OCI-LY7 (cell line): ENCODE data around the gene TJP1. TPM values are rescaled to one million over a fixed set of nuclear protein-coding genes. Genes with fewer than 3 reads are reported as not detected.

Source experiments
- BruUV-seq: library from RNA; stranded (reverse); fragments of 400-500 nt; replicated peaks from 2 replicates; lab custom pipeline; 2021; lab: Mats Ljungman, UMichigan
- CTCF ChIA-PET: fragments of 300-600 bp; sonication (Branson Sonifier 250); formaldehyde crosslinking; loops from one replicate; lab custom pipeline; 2022; ENCODE audit warnings: antibody characterized with exemption; ENCODE audit not compliant: unreplicated experiment; lab: Charles Lee
- POLR2A ChIA-PET: fragments of 300-600 bp; sonication (Branson Sonifier 250); formaldehyde crosslinking; loops from one replicate; lab custom pipeline; 2022; ENCODE audit warnings: antibody characterized with exemption; lab: Charles Lee
- DNase-seq: peaks from one replicate; pipeline ENCODE4 v3.0.0-alpha.2; 2015; ENCODE audit warnings: low spot score
- H2AFZ ChIP-seq: fragments of 200-600 bp; sonication (generic), shearing (Covaris generic); 2 replicates; pipeline ENCODE4 v1.6.1; 2014; ENCODE audit warnings: mild to moderate bottlenecking, antibody characterized with exemption, low read length, moderate library complexity
- H3K27ac ChIP-seq: fragments of 200-600 bp; sonication (generic); 2 replicates; pipeline ENCODE4 v1.5.1; 2014; ENCODE audit warnings: mixed run types, low read depth, mild to moderate bottlenecking, moderate library complexity, low read length, inconsistent platforms; ENCODE audit not compliant: poor library complexity, severe bottlenecking
- H3K36me3 ChIP-seq: fragments of 200-600 bp; sonication (generic); 2 replicates; pipeline ENCODE4 v1.6.1; 2014; ENCODE audit warnings: mild to moderate bottlenecking, antibody characterized with exemption, low read length, moderate library complexity, mixed read lengths; ENCODE audit not compliant: insufficient read depth
- H3K4me1 ChIP-seq: fragments of 200-600 bp; sonication (generic); 2 replicates; pipeline ENCODE4 v1.5.1; 2014; ENCODE audit warnings: mild to moderate bottlenecking, low read length; ENCODE audit not compliant: insufficient read depth, poor library complexity, severe bottlenecking
- H3K4me2 ChIP-seq: fragments of 200-600 bp; sonication (generic); 2 replicates; pipeline ENCODE4 v1.6.1; 2014; ENCODE audit warnings: mild to moderate bottlenecking, low read length
- H3K4me3 ChIP-seq: fragments of 200-600 bp; sonication (generic); 2 replicates; pipeline ENCODE4 v1.5.1; 2014; ENCODE audit warnings: mild to moderate bottlenecking, low read depth, low read length; ENCODE audit not compliant: poor library complexity, severe bottlenecking
- H3K79me2 ChIP-seq: fragments of 200-600 bp; sonication (generic); 2 replicates; pipeline ENCODE4 v1.6.1; 2016; ENCODE audit warnings: low read depth, mild to moderate bottlenecking, low read length, moderate library complexity, mixed read lengths; ENCODE audit not compliant: insufficient read depth
- H3K9me2 ChIP-seq: fragments of 200-600 bp; sonication (generic); 2 replicates; pipeline ENCODE4 v1.6.1; 2016; ENCODE audit warnings: mild to moderate bottlenecking, low read length, mixed read lengths; ENCODE audit not compliant: insufficient read depth
- H3K9me3 ChIP-seq: fragments of 200-600 bp; sonication (generic); 2 replicates; pipeline ENCODE4 v1.6.1; 2014; ENCODE audit warnings: mild to moderate bottlenecking, mixed run types, low read length, mixed read lengths
- H4K20me1 ChIP-seq: fragments of 200-600 bp; sonication (generic); 2 replicates; pipeline ENCODE4 v1.6.1; 2014; ENCODE audit warnings: mild to moderate bottlenecking, antibody characterized with exemption, low read length, moderate library complexity, mixed read lengths; ENCODE audit not compliant: insufficient read depth
- CTCF ChIP-seq: fragments of 200-600 bp; sonication (generic); conservative IDR thresholded peaks from 2 replicates; pipeline ENCODE4 v1.5.1; 2014; ENCODE audit warnings: mild to moderate bottlenecking, antibody characterized with exemption, low read length, moderate library complexity, mixed read lengths
- EZH2phosphoT487 ChIP-seq: fragments of 200-600 bp; sonication (generic); IDR thresholded peaks from 2 replicates; pipeline ENCODE4 v1.6.1; 2018; ENCODE audit warnings: low read depth, borderline replicate concordance, mild to moderate bottlenecking, mixed run types, antibody characterized with exemption, low read length, moderate library complexity, mixed read lengths
- intact Hi-C: fragments of 100-400 bp; cut with micrococcal nuclease; formaldehyde crosslinking; loops from one replicate; pipeline ENCODE4 v1.10.0; 2022; ENCODE audit not compliant: unreplicated experiment
- total RNA-seq, 2 experiments: library from RNA; depleted of rRNA in 1 of 2; stranded (reverse); fragments of >200 nt in 1 of 2; shearing (Covaris generic) in 1 of 2; gene quantifications; 2 replicates each; pipeline ENCODE4 v1.2.3, GENCODE V29; 2014 to 2022

TJP1 gene
- total RNA-seq, 2 experiments from 2014 or later, result 0.19 to 0.32 TPM

GRCh38 chr15:29711531-29711930 lies 110.7 kb downstream of the TJP1 start:
- intact Hi-C loops, result no loop called here
- TF ChIP-seq EZH2phosphoT487 (no peak), CTCF (no peak)
- H3K4me2 ChIP-seq, result no peak overlapping the region
- H3K79me2 ChIP-seq, result no peaks in the 10 kb centered on the region
- DNase-seq, result no peak
- ChIA-PET CTCF (no interaction called here), POLR2A (interaction anchor here (1.1 kb wide), 1 partner anchor 369 kb away, joined by 3 read pairs; no protein-coding TSS in a partner anchor)
- no peak overlapping the region for H3K27ac ChIP-seq
- BruUV-seq, result no TSS peak
- no peaks in the 10 kb centered on the region for H4K20me1 ChIP-seq
- no peaks in the 10 kb centered on the region for H3K9me2 ChIP-seq
- no peaks in the 10 kb centered on the region for H3K4me1 ChIP-seq
- H3K4me3 ChIP-seq, result no peak overlapping the region
- H2AFZ ChIP-seq, result no peak overlapping the region
- H3K36me3 ChIP-seq, result no peaks in the 10 kb centered on the region
- no peaks in the 10 kb centered on the region for H3K9me3 ChIP-seq

DNA sequence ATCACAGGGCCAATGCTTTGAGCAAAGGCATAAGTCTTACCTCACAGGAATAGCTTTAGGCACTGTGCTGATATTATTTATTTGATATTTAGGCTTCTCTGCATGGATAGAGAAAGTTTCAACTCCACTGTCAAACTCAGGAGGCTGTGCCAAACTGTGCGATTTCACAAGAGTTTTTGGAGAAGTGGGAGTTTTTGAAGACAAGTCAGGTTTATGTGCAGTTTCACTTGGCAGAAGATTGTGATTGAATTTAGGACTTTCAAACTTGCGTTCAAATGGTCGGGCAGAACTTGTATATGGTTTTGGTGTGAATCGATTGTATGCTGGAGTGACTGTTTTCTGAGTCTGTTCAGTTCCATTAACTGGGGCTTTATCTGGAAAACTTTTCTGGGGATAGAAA lies 113.7 kb downstream of the TJP1 start:
- POLR2A ChIA-PET, result no interaction called here
- Histone ChIP-seq H3K27ac (no peak overlapping the region), H3K9me2 (no peaks in the 10 kb centered on the region), H3K4me1 (no peaks in the 10 kb centered on the region), H3K4me2 (no peak overlapping the region), H3K79me2 (no peaks in the 10 kb centered on the region), H4K20me1 (no peaks in the 10 kb centered on the region), H2AFZ (no peak overlapping the region), H3K36me3 (no peaks in the 10 kb centered on the region), H3K9me3 (no peaks in the 10 kb centered on the region), H3K4me3 (no peak overlapping the region)
- no peak for DNase-seq
- TF ChIP-seq CTCF (no peak), EZH2phosphoT487 (no peak)
- no TSS peak for BruUV-seq
- intact Hi-C loops, result no loop called here
- CTCF ChIA-PET, result interaction anchor here (0.6 kb wide), 1 partner anchor 13 kb away, joined by 3 read pairs; no protein-coding TSS in a partner anchor

GRCh38 chr15:29704950-29705597 lies 117.2 kb downstream of the TJP1 start:
- H2AFZ ChIP-seq, result no peak overlapping the region
- H3K4me3 ChIP-seq, result no peak overlapping the region
- DNase-seq, result no peak
- H3K9me2 ChIP-seq, result no peaks in the 10 kb centered on the region
- no peaks in the 10 kb centered on the region for H3K79me2 ChIP-seq
- H3K36me3 ChIP-seq, result no peaks in the 10 kb centered on the region
- no peak overlapping the region for H3K27ac ChIP-seq
- no peaks in the 10 kb centered on the region for H3K4me1 ChIP-seq
- no TSS peak for BruUV-seq
- no peak for TF ChIP-seq CTCF
- no peak for TF ChIP-seq EZH2phosphoT487
- intact Hi-C loops, result no loop called here
- ChIA-PET CTCF (no interaction called here), POLR2A (interaction anchor here (0.7 kb wide), 1 partner anchor 191 kb away, joined by 3 read pairs; no protein-coding TSS in a partner anchor)
- no peak overlapping the region for H3K4me2 ChIP-seq
- no peaks in the 10 kb centered on the region for H4K20me1 ChIP-seq
- H3K9me3 ChIP-seq, result no peaks in the 10 kb centered on the region
